ENCODE data around the gene HCAR3. TPM values are rescaled to one million over a fixed set of nuclear protein-coding genes. Genes with fewer than 3 reads are reported as not detected.
"Not testable (repeated sequence)": the region's sequence is repeated elsewhere in the genome, so short reads cannot be mapped to it uniquely, and the experiment has no call there.

Gene HCAR3
- total RNA-seq, 2 donors from 2014 or later: 0.41 TPM; not detected in 1

GRCh38 chr12:122726080-122726558 lies 9.5 kb upstream of the HCAR3 start:
- Histone ChIP-seq H3K27ac (no peak overlapping the region), H3K4me1 (ENCODE audit: control insufficient read depth in 1 of 2, low read depth in 2 of 2) (peaks cover 5% of the 10 kb centered on the region in 2 donors), H3K36me3 (no peaks in the 10 kb centered on the region), H3K4me3 (no peak overlapping the region), H3K27me3 (replicated peaks; ENCODE audit: insufficient read depth) (no peaks in the 10 kb centered on the region), H3K9me3 (no peaks in the 10 kb centered on the region)
- DNase-seq (ENCODE audit: low spot score) (no peak), ATAC-seq (ENCODE audit: insufficient number of reproducible peaks, low FRiP score, low read depth) (no peak)
- no peak for TF ChIP-seq CTCF (IDR thresholded peaks at IDR 0.05)

GRCh38 chr12:122725452-122726079 lies 9.0 kb upstream of the HCAR3 start:
- no peak for TF ChIP-seq CTCF (IDR thresholded peaks at IDR 0.05)
- no peak for ATAC-seq (ENCODE audit: insufficient number of reproducible peaks, low FRiP score, low read depth)
- Histone ChIP-seq H3K36me3 (no peaks in the 10 kb centered on the region), H3K4me1 (ENCODE audit: control insufficient read depth in 1 of 2, low read depth in 2 of 2) (peaks cover 3 to 5% of the 10 kb centered on the region in 2 donors), H3K4me3 (no peak overlapping the region), H3K9me3 (no peaks in the 10 kb centered on the region), H3K27me3 (replicated peaks; ENCODE audit: insufficient read depth) (no peaks in the 10 kb centered on the region), H3K27ac (no peak overlapping the region)
- DNase-seq (ENCODE audit: low spot score): no peak

GRCh38 chr12:122724641-122725243 lies 8.1 kb upstream of the HCAR3 start:
- no peaks in the 10 kb centered on the region for H3K36me3 ChIP-seq
- TF ChIP-seq CTCF (IDR thresholded peaks at IDR 0.05): no peak
- no peaks in the 10 kb centered on the region for H3K4me1 ChIP-seq (ENCODE audit: control insufficient read depth in 1 of 2, low read depth in 2 of 2)
- no peak overlapping the region for H3K27ac ChIP-seq
- H3K4me3 ChIP-seq: no peak overlapping the region
- no peaks in the 10 kb centered on the region for H3K9me3 ChIP-seq
- DNase-seq (ENCODE audit: low spot score) (no peak), ATAC-seq (ENCODE audit: insufficient number of reproducible peaks, low FRiP score, low read depth) (no peak)
- no peaks in the 10 kb centered on the region for H3K27me3 ChIP-seq (replicated peaks; ENCODE audit: insufficient read depth)

- no peaks in the 10 kb centered on the region for H3K9me3 ChIP-seq
- H3K36me3 ChIP-seq: no peaks in the 10 kb centered on the region
- H3K4me3 ChIP-seq: no peak overlapping the region
- TF ChIP-seq CTCF (IDR thresholded peaks at IDR 0.05): no peak
- ATAC-seq (ENCODE audit: insufficient number of reproducible peaks, low FRiP score, low read depth) (no peak), DNase-seq (ENCODE audit: low spot score) (no peak)
- H3K4me1 ChIP-seq (ENCODE audit: control insufficient read depth in 1 of 2, low read depth in 2 of 2): no peaks in the 10 kb centered on the region
- no peak overlapping the region for H3K27ac ChIP-seq
- H3K27me3 ChIP-seq (replicated peaks; ENCODE audit: insufficient read depth): no peaks in the 10 kb centered on the region
Measured at GRCh38 chr12:122722387-122722786, 5.8 kb upstream of the HCAR3 start.

- no peak overlapping the region for H3K4me3 ChIP-seq
- no peak for DNase-seq (ENCODE audit: low spot score)
- H3K36me3 ChIP-seq: no peaks in the 10 kb centered on the region
- no peak for ATAC-seq (ENCODE audit: insufficient number of reproducible peaks, low FRiP score, low read depth)
- TF ChIP-seq CTCF (IDR thresholded peaks at IDR 0.05): no peak
- H3K9me3 ChIP-seq: no peaks in the 10 kb centered on the region
- no peaks in the 10 kb centered on the region for H3K4me1 ChIP-seq (ENCODE audit: control insufficient read depth in 1 of 2, low read depth in 2 of 2)
- no peak overlapping the region for H3K27ac ChIP-seq
- H3K27me3 ChIP-seq (replicated peaks; ENCODE audit: insufficient read depth): no peaks in the 10 kb centered on the region
Measured at GRCh38 chr12:122721057-122721545, 4.5 kb upstream of the HCAR3 start.

- H3K27ac ChIP-seq; DNase-seq (ENCODE audit: low spot score); H3K4me3 ChIP-seq; H3K27me3 ChIP-seq (replicated peaks; ENCODE audit: insufficient read depth); H3K36me3 ChIP-seq; H3K4me1 ChIP-seq (ENCODE audit: control insufficient read depth in 1 of 2, low read depth in 2 of 2); H3K9me3 ChIP-seq; ATAC-seq (ENCODE audit: insufficient number of reproducible peaks, low FRiP score, low read depth): not testable (repeated sequence)
Measured at GRCh38 chr12:122715211-122715610, 1.4 kb downstream of the HCAR3 start.

- not testable (repeated sequence) for H3K36me3 ChIP-seq; ATAC-seq (ENCODE audit: insufficient number of reproducible peaks, low FRiP score, low read depth); H3K27me3 ChIP-seq (replicated peaks; ENCODE audit: insufficient read depth)
Measured at GRCh38 chr12:122713491-122714188, 3.0 kb downstream of the HCAR3 start.

More at GRCh38 chr12:122713491-122714188, 3.0 kb downstream of the HCAR3 start:
- not testable (repeated sequence) for DNase-seq (ENCODE audit: low spot score); H3K4me3 ChIP-seq; H3K9me3 ChIP-seq; H3K4me1 ChIP-seq (ENCODE audit: control insufficient read depth in 1 of 2, low read depth in 2 of 2); H3K27ac ChIP-seq

Measured in thoracic aorta (tissue), 2 donors.